ENCODE measurements around the gene GLRX5. TPM values are rescaled to one million over a fixed set of nuclear protein-coding genes. Genes with fewer than 3 reads are reported as not detected.

Gene GLRX5
- total RNA-seq, 4 donors from 2014 or later: 28.0 to 83.2 (median 74.0) TPM

- intact Hi-C loops (cut with DNase I; ENCODE audit: low total_unique reads): no loop called here
- in situ Hi-C loops (cut with MboI; ENCODE audit: low sequenced_read_pairs in 4 of 4): no loop called here
- H3K36me3 ChIP-seq: no peaks in the 10 kb centered on the region
- TF ChIP-seq CTCF (IDR thresholded peaks at IDR 0.05 in 4 of 5, conservative IDR thresholded peaks at IDR 0.05 in 1 of 5) (no peak), POLR2A (IDR thresholded peaks at IDR 0.05) (no peak)
- H3K27ac ChIP-seq: no peak overlapping the region
- H3K9me3 ChIP-seq: no peaks in the 10 kb centered on the region
- no peak overlapping the region for H3K4me3 ChIP-seq
- no peak for DNase-seq
- ATAC-seq: no peak
- no peaks in the 10 kb centered on the region for H3K27me3 ChIP-seq
- H3K4me1 ChIP-seq: peaks cover 31 to 34% of the 10 kb centered on the region in 2 donors
Observed at GRCh38 chr14:95491936-95492608, 42.8 kb upstream of the GLRX5 start.

DNA sequence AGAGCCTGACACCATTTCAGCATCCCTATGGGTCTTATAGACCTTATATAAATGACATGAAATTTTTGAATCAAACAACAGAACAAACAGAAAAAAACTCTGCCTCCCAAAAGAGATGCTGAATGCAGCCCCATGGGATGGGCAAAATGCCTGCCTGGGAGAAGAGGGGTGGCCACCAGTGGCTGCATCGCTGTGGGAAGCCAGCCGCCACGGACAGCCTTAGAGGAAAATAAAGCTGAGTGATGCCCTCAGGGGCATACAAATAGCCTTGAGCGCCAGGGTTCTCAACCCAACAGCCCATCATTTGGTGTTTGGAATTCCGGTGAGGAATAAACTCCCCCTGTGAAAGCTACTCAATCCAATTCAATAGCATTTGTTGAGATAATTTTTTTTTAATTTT is 41.3 kb upstream of the GLRX5 start:
- Histone ChIP-seq H3K27ac (no peak overlapping the region), H3K4me3 (no peak overlapping the region), H3K36me3 (no peaks in the 10 kb centered on the region), H3K4me1 (peaks cover 32 to 41% of the 10 kb centered on the region in 2 donors), H3K27me3 (no peaks in the 10 kb centered on the region), H3K9me3 (no peaks in the 10 kb centered on the region)
- in situ Hi-C loops (cut with MboI; ENCODE audit: low sequenced_read_pairs in 4 of 4): no loop called here
- intact Hi-C loops (cut with DNase I; ENCODE audit: low total_unique reads): no loop called here
- ATAC-seq (no peak), DNase-seq (no peak)
- TF ChIP-seq CTCF (IDR thresholded peaks at IDR 0.05 in 4 of 5, conservative IDR thresholded peaks at IDR 0.05 in 1 of 5) (no peak), POLR2A (IDR thresholded peaks at IDR 0.05) (no peak)

DNA sequence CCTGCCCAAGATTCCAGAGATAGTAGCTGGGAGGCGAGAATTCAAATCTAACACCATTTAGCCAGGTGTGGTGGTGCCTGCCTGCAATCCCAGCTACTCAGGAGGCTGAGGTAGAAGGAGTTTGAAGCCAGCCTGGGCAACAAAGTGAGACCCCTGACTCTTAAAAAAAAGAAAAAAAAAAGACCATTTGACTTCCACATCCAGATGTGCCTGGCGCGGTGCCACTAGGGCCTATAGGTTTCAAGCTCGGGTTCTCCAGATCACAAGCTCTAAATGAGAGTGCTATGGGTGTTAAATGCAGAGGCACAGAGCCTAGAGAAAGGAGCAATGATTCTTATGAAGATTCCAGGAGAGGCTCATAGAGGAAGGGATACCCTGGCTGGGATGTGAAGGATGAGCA is 40.9 kb upstream of the GLRX5 start:
- ATAC-seq: no peak
- DNase-seq: no peak
- peaks cover 32 to 43% of the 10 kb centered on the region in 2 donors for H3K4me1 ChIP-seq
- in situ Hi-C loops (cut with MboI; ENCODE audit: low sequenced_read_pairs in 4 of 4) (no loop called here), intact Hi-C loops (cut with DNase I; ENCODE audit: low total_unique reads) (no loop called here)
- H3K27ac ChIP-seq: no peak overlapping the region
- no peaks in the 10 kb centered on the region for H3K36me3 ChIP-seq
- no peak overlapping the region for H3K4me3 ChIP-seq
- no peaks in the 10 kb centered on the region for H3K9me3 ChIP-seq
- H3K27me3 ChIP-seq: no peaks in the 10 kb centered on the region
- TF ChIP-seq CTCF (IDR thresholded peaks at IDR 0.05 in 4 of 5, conservative IDR thresholded peaks at IDR 0.05 in 1 of 5): no peak
- TF ChIP-seq POLR2A (IDR thresholded peaks at IDR 0.05): no peak

DNA sequence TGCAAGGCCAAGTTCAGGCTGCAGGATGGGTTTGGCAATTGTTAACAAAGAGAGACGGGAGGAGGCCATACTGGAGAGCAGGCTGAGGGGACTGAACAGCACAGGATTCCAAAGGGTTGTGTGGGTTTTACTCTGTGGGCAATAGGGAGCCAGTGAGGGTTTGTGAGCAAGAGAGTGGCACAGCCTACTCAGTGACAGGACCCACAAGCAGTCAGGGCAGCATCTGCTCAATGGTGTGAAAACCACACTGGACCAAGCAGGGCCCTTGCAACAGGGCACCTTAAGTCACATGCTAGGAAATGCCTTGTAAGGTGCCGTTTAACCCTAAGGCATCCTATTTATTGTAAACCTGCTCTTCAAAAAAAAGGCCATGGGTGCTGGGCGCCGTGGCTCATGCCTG is 40.4 kb upstream of the GLRX5 start:
- Histone ChIP-seq H3K27me3 (no peaks in the 10 kb centered on the region), H3K4me3 (no peak overlapping the region), H3K27ac (no peak overlapping the region), H3K36me3 (no peaks in the 10 kb centered on the region), H3K4me1 (peaks cover 30 to 40% of the 10 kb centered on the region in 2 donors), H3K9me3 (no peaks in the 10 kb centered on the region)
- intact Hi-C loops (cut with DNase I; ENCODE audit: low total_unique reads) (no loop called here), in situ Hi-C loops (cut with MboI; ENCODE audit: low sequenced_read_pairs in 4 of 4) (no loop called here)
- no peak for TF ChIP-seq POLR2A (IDR thresholded peaks at IDR 0.05)
- DNase-seq (no peak), ATAC-seq (no peak)

- TF ChIP-seq CTCF (IDR thresholded peaks at IDR 0.05 in 4 of 5, conservative IDR thresholded peaks at IDR 0.05 in 1 of 5) (no peak), POLR2A (IDR thresholded peaks at IDR 0.05) (no peak)
- Histone ChIP-seq H3K9me3 (no peaks in the 10 kb centered on the region), H3K27me3 (no peaks in the 10 kb centered on the region), H3K4me1 (peaks cover 26 to 40% of the 10 kb centered on the region in 2 donors), H3K36me3 (no peaks in the 10 kb centered on the region), H3K4me3 (no peak overlapping the region), H3K27ac (no peak overlapping the region)
- intact Hi-C loops (cut with DNase I; ENCODE audit: low total_unique reads) (no loop called here), in situ Hi-C loops (cut with MboI; ENCODE audit: low sequenced_read_pairs in 4 of 4) (no loop called here)
- ATAC-seq (no peak), DNase-seq (no peak)
Observed at GRCh38 chr14:95495076-95495475, 39.8 kb upstream of the GLRX5 start.

Data from gastrocnemius medialis (tissue), 4 donors.